SK-N-MC (cell line): Measurements from ENCODE around the gene ACER3.

ENCODE experiments used
- EZH2 ChIP-seq: fragments of 200-600 bp; sonication (generic); IDR thresholded peaks from one replicate; pipeline ENCODE4 v1.6.1; 2017; ENCODE audit warnings: antibody characterized with exemption
- POLR2AphosphoS5 ChIP-seq: IDR thresholded peaks from 2 replicates; pipeline ENCODE4 v1.6.1; 2012; ENCODE audit warnings: mild to moderate bottlenecking, low read depth, low read length, borderline replicate concordance

GRCh38 chr11:76903325-76903724 is 42.6 kb downstream of the ACER3 start:
- TF ChIP-seq POLR2AphosphoS5 (no peak), EZH2 (no peak)
